HepG2 (cell line): ENCODE measurements around the gene HBQ1. TPM values are rescaled to one million over a fixed set of nuclear protein-coding genes. Genes with fewer than 3 reads are reported as not detected.

Experiments used
- ATAC-seq: fragments of 200-7000 bp; cut with Tn5 transposase; 3 replicates; pipeline ENCODE4 v1.9.1; 2020; ENCODE audit warnings: mild to moderate bottlenecking, moderate library complexity
- BruUV-seq: library from RNA; stranded (reverse); fragments of 400-500 nt; replicated peaks from 2 replicates; lab custom pipeline; 2021; lab: Mats Ljungman, UMichigan
- CTCF ChIA-PET: fragments of 300-600 bp; formaldehyde crosslinking; extraction: SDS; loops from one replicate; lab custom pipeline; 2021; ENCODE audit warnings: low total read pairs, inconsistent platforms, low intra/inter-chr PET ratio; lab: Yijun Ruan, JAX
- POLR2A ChIA-PET: fragments of 350-600 bp; sonication (Branson Sonifier 250); formaldehyde crosslinking; loops from one replicate; lab custom pipeline; 2020; ENCODE audit warnings: antibody characterized with exemption, inconsistent platforms; lab: Yijun Ruan, JAX
- DNase-seq: peaks from one replicate; pipeline ENCODE4 v3.0.0-alpha.2; 2015; ENCODE audit warnings: low spot score
- FAIRE-seq: peaks from 3 replicates; lab custom pipeline; 2011; peaks lifted over from hg19 to GRCh38; lab: Jason Lieb, UNC
- H2AFZ ChIP-seq: one replicate; pipeline ENCODE4 v1.6.1; 2011; ENCODE audit warnings: low read length, inconsistent platforms
- H3K27ac ChIP-seq: fragments of 300-600 bp; 3 replicates; pipeline ENCODE4 v1.8.0; 2011; ENCODE audit warnings: mixed run types, mild to moderate bottlenecking, mixed read lengths, low read length, inconsistent platforms; ENCODE audit not compliant: insufficient read depth; ENCODE audit errors: extremely low read length
- H3K27me3 ChIP-seq, 2 experiments: fragments of 200-600 bp in 1 of 2; 2 replicates in 1 of 2; 3 replicates in 1 of 2; pipeline versions ENCODE4 v1.6.0 to v1.8.0; 2011; ENCODE audit warnings: low read length in 2 of 2, mild to moderate bottlenecking in 2 of 2, moderate library complexity in 2 of 2, inconsistent platforms in 1 of 2; ENCODE audit not compliant: insufficient read depth in 2 of 2, control insufficient read depth in 1 of 2
- H3K36me3 ChIP-seq, 2 experiments: fragments of 200-600 bp in 1 of 2; replicated peaks in 1 of 2; 2 replicates in 1 of 2; 3 replicates in 1 of 2; pipeline versions ENCODE4 v1.5.1 to v1.8.0; 2011; ENCODE audit warnings: low read length in 2 of 2, inconsistent platforms in 1 of 2; ENCODE audit not compliant: insufficient read depth in 2 of 2, control insufficient read depth in 1 of 2
- H3K4me1 ChIP-seq: 2 replicates; pipeline ENCODE4 v1.5.1; 2012; ENCODE audit warnings: low read length, inconsistent platforms; ENCODE audit not compliant: insufficient read depth
- H3K4me2 ChIP-seq: 2 replicates; pipeline ENCODE4 v1.6.0; 2011; ENCODE audit warnings: low read depth, low read length, inconsistent platforms
- H3K4me3 ChIP-seq, 3 experiments: fragments of 200-600 bp in 1 of 3; sonication (generic), shearing (Covaris generic) in 1 of 3; replicated peaks in 1 of 3; 2 replicates each; pipeline ENCODE4 v1.5.1; 2011 to 2016; ENCODE audit warnings: low read length in 3 of 3, inconsistent platforms in 2 of 3, low read depth in 2 of 3, mild to moderate bottlenecking in 2 of 3, control low read depth in 1 of 3, mixed read lengths in 1 of 3; ENCODE audit not compliant: insufficient read depth in 1 of 3
- H3K79me2 ChIP-seq: one replicate; pipeline ENCODE4 v1.6.1; 2011; ENCODE audit warnings: low read length, inconsistent platforms; ENCODE audit not compliant: insufficient read depth
- H3K9ac ChIP-seq: 2 replicates; pipeline ENCODE4 v1.6.0; 2011; ENCODE audit warnings: mild to moderate bottlenecking, low read depth, low read length, inconsistent platforms; ENCODE audit not compliant: insufficient read depth
- H3K9me3 ChIP-seq: 2 replicates; pipeline ENCODE4 v1.5.1; 2012; ENCODE audit warnings: mild to moderate bottlenecking, low read length
- H4K20me1 ChIP-seq: 2 replicates; pipeline ENCODE4 v1.6.0; 2011; ENCODE audit warnings: inconsistent platforms, mild to moderate bottlenecking, low read length, moderate library complexity; ENCODE audit not compliant: insufficient read depth
- LCORL ChIP-seq, 2 experiments: fragments of 450-650 bp in 1 of 2; sonication (generic) in 1 of 2; formaldehyde crosslinking in 1 of 2; IDR thresholded peaks; 2 replicates each; pipeline versions ENCODE4 v1.5.0 to v1.6.1; 2017 to 2020; ENCODE audit warnings: antibody characterized with exemption in 1 of 2, missing genetic modification reagents in 1 of 2
- MED1 ChIP-seq: sonication (generic); formaldehyde crosslinking; IDR thresholded peaks from 2 replicates; pipeline ENCODE4 v1.4.0; 2020; ENCODE audit warnings: missing genetic modification reagents
- PRDM15 ChIP-seq: sonication (generic); formaldehyde crosslinking; IDR thresholded peaks from 2 replicates; pipeline ENCODE4 v1.4.0; 2020; ENCODE audit warnings: missing genetic modification reagents
- THAP11 ChIP-seq: IDR thresholded peaks from 2 replicates; pipeline ENCODE4 v1.6.1; 2016; ENCODE audit warnings: missing biosample characterization, missing genetic modification reagents
- ZNF276 ChIP-seq: sonication (generic); formaldehyde crosslinking; IDR thresholded peaks from 2 replicates; pipeline ENCODE4 v1.4.0; 2020; ENCODE audit warnings: mild to moderate bottlenecking, low read depth, missing genetic modification reagents
- WGBS: methylation state at CpG from one replicate; pipeline ENCODE4 v1.1.6; 2017; ENCODE audit warnings: low lambda C conversion rate; 5-methylcytosine and 5-hydroxymethylcytosine counted together
- in situ Hi-C: cut with HindIII; loops from 2 replicates; pipeline ENCODE4 v1.10.0; 2017; ENCODE audit warnings: low pct_unique_long_range_greater_than_20kb; ENCODE audit not compliant: extremely low pct_ligation_motif_present
- intact Hi-C: fragments of 100-400 bp; cut with micrococcal nuclease; formaldehyde crosslinking; loops from one replicate; pipeline ENCODE4 v1.10.0; 2022; ENCODE audit not compliant: unreplicated experiment
- polyA plus RNA-seq, 8 experiments: library from polyadenylated mRNA; depleted of rRNA in 3 of 8; stranded (reverse) in 7 of 8; unstranded in 1 of 8; fragments of >200 nt; fragmentation: Illumina TruSeq in 4 of 8; extraction: Trizol in 4 of 8; gene quantifications; 2 replicates each; pipeline versions ENCODE4 v1.2.1 to v1.2.3, GENCODE V29; 2011 to 2016; ENCODE audit warnings: low read depth in 4 of 8, missing spikeins in 1 of 8, mixed read lengths in 1 of 8; ENCODE audit not compliant: insufficient read depth in 1 of 8
- total RNA-seq, 5 experiments: library from RNA; depleted of rRNA; stranded (reverse); fragments of >200 nt; fragmentation: Illumina TruSeq; extraction: Trizol; gene quantifications; 2 replicates each; pipeline ENCODE4 v1.2.3, GENCODE V29; 2016; ENCODE audit warnings: low read depth in 1 of 5

HBQ1 gene
- total and polyA plus RNA-seq, 2 of the 13 experiments (the other 11 are each of a cell fraction or from before 2014, with no cell fraction given) = 4.9 to 7.4 TPM

- no peak for TF ChIP-seq ZNF276
- no peak for TF ChIP-seq MED1
- TF ChIP-seq, all 625 proteins: peak for 0
Measured at GRCh38 chr16:167122-167690, 13.1 kb upstream of the HBQ1 start (continued).

DNA sequence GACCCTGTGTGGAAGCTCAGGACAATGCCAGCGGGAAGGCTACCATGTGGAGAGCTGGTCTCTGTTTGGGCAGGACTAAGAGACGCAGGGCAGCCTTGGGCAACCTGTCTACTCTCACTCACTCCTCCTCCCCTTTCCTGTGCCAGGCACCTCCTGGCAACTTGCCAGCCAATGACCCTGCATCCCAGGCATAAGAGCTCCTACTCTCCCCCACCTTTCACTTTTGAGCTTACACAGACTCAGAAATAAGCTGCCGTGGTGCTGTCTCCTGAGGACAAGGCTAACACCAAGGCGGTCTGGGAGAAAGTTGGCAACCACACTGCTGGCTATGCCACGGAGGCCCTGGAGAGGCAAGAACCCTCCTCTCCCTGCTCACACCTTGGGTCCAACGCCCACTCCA lies 11.8 kb upstream of the HBQ1 start:
- no peaks in the 10 kb centered on the region for H3K36me3 ChIP-seq
- ATAC-seq (no peak), DNase-seq (no peak), FAIRE-seq (no peak)
- TF ChIP-seq PRDM15 (CRISPR knock-in tag) (no peak), THAP11 (CRISPR knock-in tag) (no peak), LCORL (IDR thresholded peaks at IDR 0.05) (peak; percentile 13; the same call in 1 of the 2 replicates), LCORL (CRISPR knock-in tag; IDR thresholded peaks at IDR 0.05) (no peak)
- no peak overlapping the region for H2AFZ ChIP-seq
- H3K9ac ChIP-seq = no peak overlapping the region
- H4K20me1 ChIP-seq = peaks cover 3% of the 10 kb centered on the region; the same call in 1 of the 2 replicates
- H3K27me3 ChIP-seq = peaks cover 23 to 43% of the 10 kb centered on the region in 2 experiments
- no peak overlapping the region for H3K27ac ChIP-seq
- H3K9me3 ChIP-seq = no peaks in the 10 kb centered on the region
- peaks cover 21% of the 10 kb centered on the region; the same call in 1 of the 2 replicates for H3K4me1 ChIP-seq
- no peaks in the 10 kb centered on the region for H3K79me2 ChIP-seq
- no TSS peak for BruUV-seq
- intact Hi-C loops (no loop called here), in situ Hi-C loops (no loop called here)
- no peak overlapping the region for H3K4me3 ChIP-seq
- ChIA-PET CTCF (no interaction called here), POLR2A (no interaction called here)
- WGBS = 23% methylated on average over 6 of the region's 6 CpGs
- no peak overlapping the region for H3K4me2 ChIP-seq
